HFFc6 (cell line): ENCODE measurements around the gene MAPKAPK3. TPM values are rescaled to one million over a fixed set of nuclear protein-coding genes. Genes with fewer than 3 reads are reported as not detected.

ENCODE experiments used
- DNase-seq: peaks from one replicate; pipeline ENCODE4 v3.0.0-alpha.2; 2018
- H3K27ac Mint-ChIP-seq: 2 replicates; pipeline ENCODE4 v1.8.0; 2020; ENCODE audit warnings: mild to moderate bottlenecking, mixed read lengths
- H3K27me3 Mint-ChIP-seq: 2 replicates; pipeline ENCODE4 v1.8.0; 2021; ENCODE audit warnings: mild to moderate bottlenecking, moderate library complexity, mixed read lengths; ENCODE audit not compliant: insufficient read depth
- H3K36me3 Mint-ChIP-seq: 2 replicates; pipeline ENCODE4 v1.8.0; 2021; ENCODE audit warnings: low read depth, mixed read lengths
- H3K4me1 Mint-ChIP-seq: 2 replicates; pipeline ENCODE4 v1.8.0; 2020; ENCODE audit warnings: low read depth, mixed read lengths
- H3K4me3 Mint-ChIP-seq: 2 replicates; pipeline ENCODE4 v1.8.0; 2020; ENCODE audit warnings: mild to moderate bottlenecking, moderate library complexity, mixed read lengths
- H3K9me3 Mint-ChIP-seq: 2 replicates; pipeline ENCODE4 v1.8.0; 2020; ENCODE audit warnings: mild to moderate bottlenecking, mixed read lengths
- CTCF ChIP-seq: fragments of 200-600 bp; sonication (generic); IDR thresholded peaks from 2 replicates; pipeline ENCODE4 v1.5.0; 2021; ENCODE audit warnings: antibody characterized with exemption, mild to moderate bottlenecking
- total RNA-seq, 6 experiments: library from RNA; stranded (reverse); fragmentation: NEBNext Ultra II Directional; extraction: Animal tissue kit (Norgen Biotek cat#: 25700); gene quantifications; 2 replicates in 1 of 6; 3 replicates in 5 of 6; pipeline ENCODE4 v1.2.3, GENCODE V29; 2021

MAPKAPK3 gene
- total RNA-seq, 6 experiments from 2014 or later = 60.5 to 65.5 (median 62.8) TPM

GRCh38 chr3:50603261-50604109, 13.5 kb upstream of the MAPKAPK3 start:
- TF ChIP-seq CTCF = no peak
- H3K27me3 Mint-ChIP-seq = peaks cover 8% of the 10 kb centered on the region
- H3K9me3 Mint-ChIP-seq = no peaks in the 10 kb centered on the region
- no peak for DNase-seq
- peaks cover 22% of the 10 kb centered on the region for H3K4me1 Mint-ChIP-seq
- H3K36me3 Mint-ChIP-seq = no peaks in the 10 kb centered on the region
- H3K4me3 Mint-ChIP-seq = no peak overlapping the region
- H3K27ac Mint-ChIP-seq = no peak overlapping the region

- Mint-ChIP-seq H3K4me1 (peaks cover 22% of the 10 kb centered on the region), H3K36me3 (no peaks in the 10 kb centered on the region), H3K27me3 (peaks cover 7% of the 10 kb centered on the region), H3K4me3 (no peak overlapping the region), H3K27ac (no peak overlapping the region; the same call in 1 of the 2 replicates), H3K9me3 (no peaks in the 10 kb centered on the region)
- DNase-seq = no peak
- TF ChIP-seq CTCF = no peak
Measured at GRCh38 chr3:50604110-50604621, 12.8 kb upstream of the MAPKAPK3 start.

- Mint-ChIP-seq H3K4me3 (no peak overlapping the region), H3K4me1 (peaks cover 22% of the 10 kb centered on the region), H3K27me3 (peaks cover 5% of the 10 kb centered on the region), H3K27ac (no peak overlapping the region), H3K9me3 (no peaks in the 10 kb centered on the region), H3K36me3 (no peaks in the 10 kb centered on the region)
- TF ChIP-seq CTCF = no peak
- no peak for DNase-seq
Measured at GRCh38 chr3:50604628-50605588, 12.0 kb upstream of the MAPKAPK3 start.

- H3K4me1 Mint-ChIP-seq = peaks cover 23% of the 10 kb centered on the region
- no peak overlapping the region for H3K27ac Mint-ChIP-seq
Measured at GRCh38 chr3:50605901-50606326, 11.0 kb upstream of the MAPKAPK3 start.

More at GRCh38 chr3:50605901-50606326, 11.0 kb upstream of the MAPKAPK3 start:
- Mint-ChIP-seq H3K4me3 (no peak overlapping the region), H3K36me3 (no peaks in the 10 kb centered on the region), H3K27me3 (peaks cover 5% of the 10 kb centered on the region), H3K9me3 (no peaks in the 10 kb centered on the region)
- no peak for TF ChIP-seq CTCF
- DNase-seq = no peak
